Endothelial cell (in vitro differentiated cells): ENCODE data around the gene MYO3B. TPM values are rescaled to one million over a fixed set of nuclear protein-coding genes. Genes with fewer than 3 reads are reported as not detected.

Experiments used
- DNase-seq: peaks from one replicate; pipeline ENCODE4 v3.0.0; 2021; ENCODE audit warnings: low spot score
- H3K27ac Mint-ChIP-seq: one replicate; pipeline ENCODE4 v1.8.0; 2021; ENCODE audit warnings: mixed read lengths, inconsistent platforms; ENCODE audit not compliant: unreplicated experiment
- H3K27me3 Mint-ChIP-seq: one replicate; pipeline ENCODE4 v1.8.0; 2021; ENCODE audit warnings: mild to moderate bottlenecking, moderate library complexity, mixed read lengths, inconsistent platforms; ENCODE audit not compliant: unreplicated experiment
- H3K36me3 Mint-ChIP-seq: one replicate; pipeline ENCODE4 v1.8.0; 2021; ENCODE audit warnings: mild to moderate bottlenecking, low read depth, mixed read lengths, inconsistent platforms; ENCODE audit not compliant: unreplicated experiment
- H3K4me1 Mint-ChIP-seq: one replicate; pipeline ENCODE4 v1.8.0; 2021; ENCODE audit warnings: mild to moderate bottlenecking, mixed read lengths, inconsistent platforms; ENCODE audit not compliant: unreplicated experiment
- H3K4me3 Mint-ChIP-seq: one replicate; pipeline ENCODE4 v1.8.0; 2021; ENCODE audit warnings: mild to moderate bottlenecking, mixed read lengths, inconsistent platforms; ENCODE audit not compliant: unreplicated experiment
- H3K9me3 Mint-ChIP-seq: one replicate; pipeline ENCODE4 v1.8.0; 2021; ENCODE audit warnings: mixed read lengths, inconsistent platforms; ENCODE audit not compliant: unreplicated experiment
- total RNA-seq: library from RNA; stranded (reverse); fragmentation: NEBNext Ultra II Directional; extraction: Animal tissue kit (Norgen Biotek cat#: 25700); gene quantifications from one replicate; pipeline ENCODE4 v1.2.1, GENCODE V29; 2021; ENCODE audit not compliant: unreplicated experiment
- TF ChIP-seq, protein P1 (sequence below): fragments of 200-600 bp; sonication (generic); IDR thresholded peaks from one replicate; pipeline ENCODE4 v1.5.0; 2021; ENCODE audit warnings: antibody characterized with exemption; ENCODE audit not compliant: unreplicated experiment

Gene MYO3B
- total RNA-seq, 1 donor from 2014 or later = 1.3 TPM

DNA sequence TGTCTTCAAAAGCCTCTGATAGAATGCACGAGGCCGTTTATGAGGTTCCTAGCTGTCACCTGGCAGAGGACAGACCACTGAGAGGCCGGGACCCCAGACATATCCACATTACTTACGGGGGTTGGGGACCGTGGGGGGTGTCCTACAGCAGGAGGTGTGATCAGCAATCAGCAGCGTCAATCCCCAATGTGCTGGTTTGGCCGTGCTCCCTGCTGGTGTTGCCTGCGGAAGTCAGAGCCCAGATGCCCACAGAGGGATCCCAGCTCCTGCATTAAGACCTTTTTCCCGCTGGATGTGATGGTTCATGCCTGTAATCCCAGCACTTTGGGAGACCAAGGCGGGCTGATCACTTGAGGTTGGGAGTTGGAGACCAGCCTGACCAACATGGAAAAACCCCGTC, 516.4 kb downstream of the MYO3B start:
- Mint-ChIP-seq H3K9me3 (no peaks in the 10 kb centered on the region), H3K36me3 (no peaks in the 10 kb centered on the region), H3K4me1 (peaks cover 8% of the 10 kb centered on the region), H3K27me3 (peaks cover 3% of the 10 kb centered on the region), H3K27ac (no peak overlapping the region), H3K4me3 (no peak overlapping the region)
- TF ChIP-seq, protein P1, sequence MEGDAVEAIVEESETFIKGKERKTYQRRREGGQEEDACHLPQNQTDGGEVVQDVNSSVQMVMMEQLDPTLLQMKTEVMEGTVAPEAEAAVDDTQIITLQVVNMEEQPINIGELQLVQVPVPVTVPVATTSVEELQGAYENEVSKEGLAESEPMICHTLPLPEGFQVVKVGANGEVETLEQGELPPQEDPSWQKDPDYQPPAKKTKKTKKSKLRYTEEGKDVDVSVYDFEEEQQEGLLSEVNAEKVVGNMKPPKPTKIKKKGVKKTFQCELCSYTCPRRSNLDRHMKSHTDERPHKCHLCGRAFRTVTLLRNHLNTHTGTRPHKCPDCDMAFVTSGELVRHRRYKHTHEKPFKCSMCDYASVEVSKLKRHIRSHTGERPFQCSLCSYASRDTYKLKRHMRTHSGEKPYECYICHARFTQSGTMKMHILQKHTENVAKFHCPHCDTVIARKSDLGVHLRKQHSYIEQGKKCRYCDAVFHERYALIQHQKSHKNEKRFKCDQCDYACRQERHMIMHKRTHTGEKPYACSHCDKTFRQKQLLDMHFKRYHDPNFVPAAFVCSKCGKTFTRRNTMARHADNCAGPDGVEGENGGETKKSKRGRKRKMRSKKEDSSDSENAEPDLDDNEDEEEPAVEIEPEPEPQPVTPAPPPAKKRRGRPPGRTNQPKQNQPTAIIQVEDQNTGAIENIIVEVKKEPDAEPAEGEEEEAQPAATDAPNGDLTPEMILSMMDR = no peak
- no peak for DNase-seq

DNA sequence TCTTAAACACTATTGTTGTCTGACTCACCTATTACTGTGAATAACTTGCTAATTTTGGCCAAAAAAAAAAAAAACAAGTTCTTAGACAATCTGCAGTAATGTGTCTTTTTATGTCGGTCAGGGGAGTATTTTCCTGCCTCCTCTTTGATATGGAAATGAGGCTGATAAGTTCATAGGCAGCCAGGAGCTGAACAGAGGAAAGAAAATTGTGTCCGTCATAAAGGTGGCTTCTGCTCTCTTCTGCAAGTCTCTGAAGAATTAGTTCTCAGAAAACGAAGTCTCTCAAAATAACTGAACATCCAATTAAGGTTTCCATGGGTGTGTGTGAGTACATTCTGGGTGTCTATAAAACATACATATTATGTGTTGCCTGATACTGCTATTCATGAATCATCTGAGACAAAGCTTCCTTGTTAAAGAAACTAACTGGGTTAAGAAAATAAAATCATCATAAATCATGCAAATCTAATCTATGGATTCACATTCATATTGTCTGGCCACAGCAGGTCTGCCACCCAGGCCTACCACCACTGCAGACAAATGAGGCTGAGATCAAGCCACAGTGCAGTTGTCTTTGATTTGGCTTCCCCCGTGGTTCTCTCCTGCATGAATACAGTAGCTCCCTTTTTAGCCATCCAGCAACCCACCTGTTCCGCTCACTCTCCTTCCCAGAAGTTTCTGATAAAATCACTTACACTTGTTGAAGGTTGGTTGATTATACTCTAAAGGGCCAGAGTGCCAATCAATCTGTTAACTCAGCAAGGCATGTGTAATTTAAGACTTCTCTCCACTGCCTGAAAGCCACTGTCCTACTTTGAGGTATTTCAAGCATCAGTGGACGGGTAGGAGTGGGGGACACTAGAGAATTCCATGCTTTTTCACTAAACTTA, 517.8 kb downstream of the MYO3B start:
- TF ChIP-seq, protein P1 = no peak
- Mint-ChIP-seq H3K36me3 (no peaks in the 10 kb centered on the region), H3K9me3 (no peaks in the 10 kb centered on the region), H3K4me1 (peaks cover 8% of the 10 kb centered on the region), H3K27me3 (peaks cover 3% of the 10 kb centered on the region), H3K4me3 (no peak overlapping the region), H3K27ac (no peak overlapping the region)
- no peak for DNase-seq

DNA sequence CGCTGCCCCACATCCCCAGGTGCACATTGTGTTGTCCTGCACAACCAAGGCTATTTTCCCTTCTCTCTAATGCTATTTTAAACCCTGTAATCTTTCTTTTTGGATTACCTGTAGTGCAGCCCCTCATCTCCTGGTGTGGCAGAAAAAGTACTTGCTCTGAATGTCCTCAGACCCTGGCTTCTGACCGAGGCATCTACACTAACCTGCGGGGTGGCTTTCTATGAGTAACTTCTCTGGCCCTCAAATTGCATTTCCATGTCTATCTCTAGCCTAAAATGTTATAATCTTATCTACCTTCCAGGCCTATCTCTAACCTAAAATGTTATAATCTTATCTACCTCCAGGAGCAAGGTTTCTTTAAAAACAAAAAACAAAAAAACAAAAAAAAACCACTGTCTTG, 519.0 kb downstream of the MYO3B start:
- Mint-ChIP-seq H3K36me3 (no peaks in the 10 kb centered on the region), H3K9me3 (no peaks in the 10 kb centered on the region), H3K4me1 (peaks cover 8% of the 10 kb centered on the region), H3K27me3 (peaks cover 3% of the 10 kb centered on the region), H3K27ac (no peak overlapping the region), H3K4me3 (no peak overlapping the region)
- no peak for DNase-seq
- TF ChIP-seq, protein P1 = no peak

DNA sequence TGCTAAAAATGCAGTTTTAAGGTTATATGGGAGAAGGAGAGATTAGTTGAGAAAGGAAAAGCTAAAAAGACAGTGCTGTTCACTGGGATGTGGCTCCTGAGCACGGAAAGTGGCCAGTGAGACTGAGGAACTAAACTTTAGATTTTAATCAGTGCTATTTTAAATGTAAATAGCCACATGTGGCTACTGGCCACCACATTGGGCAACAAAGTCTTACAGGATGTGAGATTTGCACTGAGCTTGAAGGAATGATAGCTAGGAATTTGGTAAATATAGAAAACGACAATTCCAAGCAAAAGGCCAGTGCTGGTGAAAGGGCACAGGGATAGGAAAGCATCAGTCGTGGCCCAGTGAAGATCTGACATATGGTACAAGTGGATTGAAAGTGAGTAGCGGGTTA, 523.1 kb downstream of the MYO3B start:
- H3K4me3 Mint-ChIP-seq = no peak overlapping the region
- DNase-seq = no peak
- H3K4me1 Mint-ChIP-seq = peaks cover under 1% of the 10 kb centered on the region
- H3K27ac Mint-ChIP-seq = no peak overlapping the region
- H3K9me3 Mint-ChIP-seq = no peaks in the 10 kb centered on the region
- no peaks in the 10 kb centered on the region for H3K27me3 Mint-ChIP-seq
- no peaks in the 10 kb centered on the region for H3K36me3 Mint-ChIP-seq
- TF ChIP-seq, protein P1 = no peak

DNA sequence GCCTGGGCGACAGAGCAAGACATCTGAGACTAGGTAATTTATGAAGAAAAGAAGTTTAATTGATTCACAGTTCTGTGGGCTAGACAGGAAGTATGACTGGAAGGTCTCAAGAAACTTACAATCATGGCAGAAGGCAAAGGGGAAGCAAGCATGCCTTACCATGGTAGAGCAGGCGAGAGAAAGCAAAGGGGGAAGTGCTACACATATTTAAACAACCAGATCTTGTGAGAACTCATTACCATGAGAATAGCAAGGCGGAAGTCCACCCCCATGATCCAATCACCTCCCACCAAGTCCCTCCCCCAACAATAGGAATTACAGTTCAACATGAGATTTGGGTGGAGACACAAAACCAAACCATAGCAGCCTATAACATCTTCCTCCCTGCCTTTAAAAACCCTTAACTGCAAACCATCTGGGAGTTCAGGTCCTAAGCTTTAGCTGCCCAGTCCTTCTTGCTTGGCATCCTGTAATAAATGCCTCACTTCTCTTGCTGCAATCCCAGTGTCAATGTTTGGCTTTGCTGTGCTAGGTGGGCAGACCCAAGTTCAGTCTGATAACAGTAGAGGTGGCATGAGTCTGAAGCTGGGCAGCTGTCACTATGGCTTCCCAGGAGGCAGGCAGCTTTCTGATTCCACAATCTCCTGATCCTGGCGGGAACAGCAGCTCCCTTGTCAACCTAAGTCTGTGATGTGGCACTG, 526.0 kb downstream of the MYO3B start:
- no peaks in the 10 kb centered on the region for H3K9me3 Mint-ChIP-seq
- H3K36me3 Mint-ChIP-seq = no peaks in the 10 kb centered on the region
- peaks cover 3% of the 10 kb centered on the region for H3K27me3 Mint-ChIP-seq
- TF ChIP-seq, protein P1 = no peak
- H3K4me3 Mint-ChIP-seq = no peak overlapping the region
- no peak for DNase-seq
- H3K4me1 Mint-ChIP-seq = peaks cover 8% of the 10 kb centered on the region
- H3K27ac Mint-ChIP-seq = no peak overlapping the region
